SU-DHL-6 (cell line): ENCODE data around the gene MED15.

Source experiments
- H2AFZ ChIP-seq: fragments of 200-600 bp; sonication (generic); 2 replicates; pipeline ENCODE4 v1.6.1; 2014; ENCODE audit warnings: low read depth, mild to moderate bottlenecking, moderate library complexity, mixed read lengths, antibody characterized with exemption, low read length; ENCODE audit not compliant: severe bottlenecking
- H3F3A ChIP-seq: fragments of 200-600 bp; shearing (Covaris generic); 2 replicates; pipeline ENCODE4 v1.6.0; 2016; ENCODE audit warnings: antibody characterized with exemption, mild to moderate bottlenecking; ENCODE audit not compliant: insufficient read depth
- H3K27ac ChIP-seq: fragments of 200-600 bp; sonication (generic); 2 replicates; pipeline ENCODE4 v1.5.1; 2016; ENCODE audit warnings: low read depth, mild to moderate bottlenecking, low read length, moderate library complexity, mixed read lengths
- H3K27me3 ChIP-seq: fragments of 200-600 bp; sonication (generic), shearing (Covaris generic); 2 replicates; pipeline ENCODE4 v1.6.0; 2014; ENCODE audit warnings: mild to moderate bottlenecking, low read length
- H3K36me3 ChIP-seq: fragments of 200-600 bp; sonication (generic); 2 replicates; pipeline ENCODE4 v1.6.1; 2014; ENCODE audit warnings: mild to moderate bottlenecking, low read length, mixed read lengths
- H3K4me2 ChIP-seq: fragments of 300-600, 200-600 bp; shearing (Covaris generic), sonication (generic); 2 replicates; pipeline ENCODE4 v1.6.0; 2014; ENCODE audit warnings: low read length, low read depth, mild to moderate bottlenecking; ENCODE audit not compliant: poor library complexity, severe bottlenecking
- H3K4me3 ChIP-seq: fragments of 200-600 bp; sonication (generic); 2 replicates; pipeline ENCODE4 v1.5.1; 2014; ENCODE audit warnings: antibody characterized with exemption, low read length, mild to moderate bottlenecking, mixed read lengths; ENCODE audit not compliant: insufficient read depth, poor library complexity, severe bottlenecking
- H3K79me2 ChIP-seq: fragments of 200-600 bp; sonication (generic); 2 replicates; pipeline ENCODE4 v1.6.1; 2014; ENCODE audit warnings: mild to moderate bottlenecking, low read length, moderate library complexity; ENCODE audit not compliant: insufficient read depth
- H3K9ac ChIP-seq: fragments of 200-600 bp; sonication (generic); 2 replicates; pipeline ENCODE4 v1.7.0; 2014; ENCODE audit warnings: mild to moderate bottlenecking, low read length
- H3K9me2 ChIP-seq: fragments of 200-600 bp; sonication (generic); replicated peaks from 2 replicates; pipeline ENCODE4 v1.6.1; 2014; ENCODE audit warnings: low read length; ENCODE audit not compliant: insufficient read depth
- H3K9me3 ChIP-seq: fragments of 200-600 bp; sonication (generic); 2 replicates; pipeline ENCODE4 v1.6.1; 2014; ENCODE audit warnings: low read length, mixed read lengths; ENCODE audit not compliant: insufficient read depth
- H4K20me1 ChIP-seq: fragments of 200-600 bp; sonication (generic); 2 replicates; pipeline ENCODE4 v1.6.1; 2014; ENCODE audit warnings: low read depth, mild to moderate bottlenecking, antibody characterized with exemption, low read length, moderate library complexity, mixed read lengths
- CTCF ChIP-seq: fragments of 200-600 bp; sonication (generic); IDR thresholded peaks from one replicate; pipeline ENCODE4 v1.5.1; 2017; ENCODE audit warnings: antibody characterized with exemption, mild to moderate bottlenecking, low read length, moderate library complexity; ENCODE audit not compliant: insufficient read depth, poor library complexity, severe bottlenecking
- EZH2phosphoT487 ChIP-seq: fragments of 200-600 bp; sonication (generic), shearing (Covaris generic); conservative IDR thresholded peaks from 2 replicates; pipeline ENCODE4 v1.6.1; 2018; ENCODE audit warnings: mild to moderate bottlenecking, antibody characterized with exemption, low read length, moderate library complexity, mixed read lengths

Gene MED15

GRCh38 chr22:20589614-20590476, 82.4 kb downstream of the MED15 start:
- H3K27ac ChIP-seq, result no peak overlapping the region
- H3K4me2 ChIP-seq, result no peak overlapping the region
- no peak overlapping the region for H2AFZ ChIP-seq
- H3K79me2 ChIP-seq, result no peaks in the 10 kb centered on the region
- no peaks in the 10 kb centered on the region for H3K36me3 ChIP-seq
- H3K9me2 ChIP-seq, result no peaks in the 10 kb centered on the region
- no peaks in the 10 kb centered on the region for H3K9me3 ChIP-seq
- no peak overlapping the region for H3K9ac ChIP-seq
- no peak for TF ChIP-seq CTCF
- TF ChIP-seq EZH2phosphoT487, result no peak
- no peak overlapping the region for H3K4me3 ChIP-seq
- H4K20me1 ChIP-seq, result no peaks in the 10 kb centered on the region
- no peaks in the 10 kb centered on the region for H3F3A ChIP-seq
- no peaks in the 10 kb centered on the region for H3K27me3 ChIP-seq

GRCh38 chr22:20590477-20591294, 83.3 kb downstream of the MED15 start:
- Histone ChIP-seq H3K4me2 (no peak overlapping the region), H3K9ac (no peak overlapping the region), H3F3A (no peaks in the 10 kb centered on the region), H3K9me3 (no peaks in the 10 kb centered on the region), H3K27ac (no peak overlapping the region), H3K4me3 (no peak overlapping the region), H3K9me2 (no peaks in the 10 kb centered on the region), H2AFZ (no peak overlapping the region), H3K36me3 (no peaks in the 10 kb centered on the region), H3K27me3 (no peaks in the 10 kb centered on the region), H3K79me2 (no peaks in the 10 kb centered on the region), H4K20me1 (no peaks in the 10 kb centered on the region)
- TF ChIP-seq EZH2phosphoT487, result no peak
- no peak for TF ChIP-seq CTCF

- no peak overlapping the region for H2AFZ ChIP-seq
- H3K9ac ChIP-seq, result no peak overlapping the region
- no peak overlapping the region for H3K4me2 ChIP-seq
- no peaks in the 10 kb centered on the region for H4K20me1 ChIP-seq
- H3K9me2 ChIP-seq, result no peaks in the 10 kb centered on the region
- no peaks in the 10 kb centered on the region for H3F3A ChIP-seq
- H3K36me3 ChIP-seq, result no peaks in the 10 kb centered on the region
- H3K27ac ChIP-seq, result no peak overlapping the region
- H3K27me3 ChIP-seq, result no peaks in the 10 kb centered on the region
- no peaks in the 10 kb centered on the region for H3K9me3 ChIP-seq
- H3K79me2 ChIP-seq, result no peaks in the 10 kb centered on the region
- no peak for TF ChIP-seq EZH2phosphoT487
- TF ChIP-seq CTCF, result no peak
- no peak overlapping the region for H3K4me3 ChIP-seq
Measured at GRCh38 chr22:20591295-20591645, 83.9 kb downstream of the MED15 start.
